NCI-H226 (cell line): ENCODE measurements around the gene XPO1.
"Not testable (repeated sequence)": the region's sequence is repeated elsewhere in the genome, so short reads cannot be mapped to it uniquely, and the experiment has no call there.

Experiments used
- DNase-seq: peaks from one replicate; pipeline ENCODE4 v3.0.0-alpha.2; 2015

Gene XPO1

GRCh38 chr2:61535449-61535848 is 2.7 kb downstream of the XPO1 start:
- DNase-seq: no peak

GRCh38 chr2:61534926-61535325 is 3.2 kb downstream of the XPO1 start:
- no peak for DNase-seq

GRCh38 chr2:61530749-61531148 is 7.4 kb downstream of the XPO1 start:
- DNase-seq: no peak

DNA sequence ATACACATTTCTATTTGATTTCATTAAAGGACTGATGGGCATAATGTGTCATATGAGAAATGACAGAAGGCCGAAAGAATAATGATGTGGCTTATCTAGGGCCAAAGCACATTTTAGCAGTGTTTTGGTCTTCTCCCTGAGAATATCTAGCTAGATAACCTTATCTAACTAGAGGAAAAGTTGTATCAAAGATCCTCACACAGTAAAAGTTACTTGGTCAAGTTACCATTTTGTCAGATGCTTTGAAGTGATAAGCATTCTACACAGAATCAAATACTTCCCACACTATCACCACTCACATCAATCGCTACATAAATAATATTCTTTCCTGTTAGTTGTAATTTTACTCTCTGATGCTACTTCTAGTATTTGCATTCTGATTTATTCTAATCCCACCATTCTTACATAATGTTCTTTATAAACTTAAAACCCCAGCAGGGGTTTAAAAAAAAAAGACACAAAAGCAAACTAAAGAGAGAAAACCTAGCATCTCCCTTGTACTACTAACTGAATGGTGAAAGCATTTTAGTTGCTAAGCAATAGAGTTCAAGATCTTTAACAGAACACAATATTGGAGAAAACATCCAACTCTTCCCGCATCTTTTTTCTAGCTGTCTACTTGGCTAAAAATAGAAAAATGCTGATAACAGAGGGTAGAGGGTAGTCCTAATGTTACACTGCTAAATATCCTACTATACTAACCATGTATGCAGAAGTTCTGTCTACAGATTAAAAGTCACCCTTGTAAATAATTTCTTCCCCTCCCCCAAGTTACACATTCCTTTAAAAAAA is 8.0 kb downstream of the XPO1 start:
- no peak for DNase-seq

DNA sequence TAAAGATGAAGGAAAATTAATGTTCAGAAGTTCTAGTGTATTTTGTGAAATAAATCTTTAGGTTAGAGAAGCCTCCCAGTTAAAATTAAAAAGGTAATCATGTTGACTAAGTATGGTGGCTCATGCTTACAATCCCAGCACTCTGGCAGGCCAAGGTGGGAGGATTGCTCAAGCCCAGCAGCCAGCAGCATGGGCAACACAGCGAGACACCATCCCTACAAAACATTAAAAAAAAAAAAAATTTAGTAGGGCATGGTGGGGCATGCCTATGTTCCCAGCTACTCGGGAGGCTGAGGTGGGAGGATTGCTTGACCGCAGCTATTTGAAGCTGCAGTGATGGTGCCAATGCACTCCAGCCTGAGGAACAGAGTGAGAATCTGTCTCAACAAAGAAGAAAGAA is 17.9 kb downstream of the XPO1 start:
- peak; percentile 3 for DNase-seq

- DNase-seq: no peak
These were observed 25.3 kb downstream of the XPO1 start for GRCh38 chr2:61512768-61513398.

DNA sequence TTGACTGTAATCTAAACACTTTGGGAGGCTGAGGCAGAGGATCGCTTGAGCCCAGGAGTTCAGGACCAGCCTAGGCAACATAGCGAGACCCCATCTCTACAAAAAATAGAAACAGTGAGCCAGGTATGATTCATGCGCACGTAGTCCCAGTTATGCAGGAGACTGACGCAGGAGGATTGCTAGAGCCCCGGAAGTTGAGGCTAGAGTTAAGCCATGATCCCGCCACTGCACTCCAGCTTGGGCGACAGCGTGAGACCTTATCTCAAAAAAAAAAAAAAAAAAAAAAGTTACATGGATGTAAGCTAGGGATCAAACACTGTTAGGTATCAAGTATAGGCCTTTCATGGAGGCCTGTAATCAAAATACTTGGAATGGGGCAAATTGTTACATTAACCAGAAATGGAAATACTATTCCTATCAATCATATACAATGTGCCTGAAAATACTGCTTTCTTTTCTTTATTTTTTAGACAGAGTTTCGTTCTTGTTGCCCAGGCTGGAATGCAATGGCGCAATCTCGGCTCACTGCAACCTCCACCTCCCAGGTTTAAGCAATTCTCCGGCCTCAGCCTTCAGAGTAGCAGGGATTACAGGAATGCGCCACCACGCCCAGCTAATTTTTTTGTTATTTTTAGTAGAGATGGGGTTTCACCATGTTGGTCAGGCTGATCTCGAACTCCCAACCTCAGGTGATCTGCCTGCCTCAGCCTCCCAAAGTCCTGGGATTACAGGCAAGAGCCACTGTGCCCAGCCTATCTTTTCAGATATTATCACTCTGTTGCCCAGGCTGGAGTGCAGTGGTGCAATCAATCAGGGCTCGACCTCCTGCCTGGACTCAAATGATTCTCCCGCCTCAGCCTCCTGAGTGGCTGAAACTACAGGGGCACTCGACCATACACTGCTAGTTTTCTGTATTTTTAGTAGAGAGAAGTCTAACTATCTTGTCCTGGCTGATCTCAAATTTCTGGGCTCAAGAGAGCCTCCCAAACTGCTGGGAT is 27.2 kb downstream of the XPO1 start:
- DNase-seq: peak; percentile 85

GRCh38 chr2:61504949-61505348 is 33.2 kb downstream of the XPO1 start:
- no peak for DNase-seq

GRCh38 chr2:61499060-61499459 is 39.1 kb downstream of the XPO1 start:
- DNase-seq: no peak

DNA sequence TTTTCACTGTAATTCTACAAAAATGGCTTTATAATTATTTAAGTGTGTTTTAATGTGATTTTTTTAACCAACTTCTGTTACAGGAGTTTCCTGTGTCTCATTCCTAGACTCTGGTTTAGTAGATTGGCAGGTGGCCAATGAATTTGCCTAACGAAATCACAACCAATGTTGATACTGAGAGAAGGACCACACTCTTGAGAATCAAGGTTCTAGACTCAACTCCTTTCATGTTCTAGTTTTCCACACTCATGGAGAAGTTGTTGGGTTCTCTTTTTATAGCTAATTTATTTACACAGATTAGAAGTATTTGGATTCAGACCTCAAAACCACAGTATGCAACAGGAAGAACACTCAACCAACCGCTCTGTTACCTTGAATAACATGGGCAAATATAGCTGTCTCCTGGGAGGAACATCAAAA is 44.6 kb downstream of the XPO1 start:
- no peak for DNase-seq

GRCh38 chr2:61492476-61492875 is 45.7 kb downstream of the XPO1 start:
- DNase-seq: no peak

- no peak for DNase-seq
These were observed 52.9 kb downstream of the XPO1 start for GRCh38 chr2:61485281-61485680.

- DNase-seq: no peak
These were observed 60.1 kb downstream of the XPO1 start for GRCh38 chr2:61478086-61478485.

DNA sequence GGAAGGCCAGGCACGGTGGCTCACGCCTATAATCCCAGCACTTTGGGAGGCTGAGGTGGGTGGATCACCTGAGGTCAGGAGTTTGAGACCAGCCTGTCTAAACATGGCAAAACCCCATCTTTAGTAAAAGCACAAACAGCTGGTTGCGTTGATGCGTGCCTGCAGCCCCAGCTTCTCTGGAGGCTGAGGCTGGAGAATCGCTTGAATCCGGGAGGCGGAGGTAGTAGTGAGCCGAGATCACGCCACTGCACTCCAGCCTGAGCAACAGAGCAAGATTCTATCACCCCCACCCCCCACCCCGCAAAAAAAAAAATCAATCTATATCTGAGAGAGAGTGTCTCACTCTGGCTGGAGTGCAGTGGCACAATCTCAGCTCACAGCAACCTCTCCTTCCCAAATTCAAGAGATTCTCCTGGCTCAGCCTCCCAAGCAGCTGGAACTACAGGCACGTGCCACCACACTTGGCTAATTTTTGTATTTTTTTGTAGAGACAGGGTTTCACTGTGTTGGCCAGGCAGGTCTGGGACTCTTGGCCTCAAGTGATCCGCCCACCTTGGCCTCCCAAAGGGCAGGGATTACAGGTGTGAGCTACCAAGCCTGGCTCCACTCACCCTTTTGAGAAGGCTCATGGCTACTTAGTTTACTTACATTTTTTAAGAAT is 61.1 kb downstream of the XPO1 start:
- DNase-seq: not testable (repeated sequence)

- no peak for DNase-seq
These were observed 66.0 kb downstream of the XPO1 start for GRCh38 chr2:61471905-61472805.

GRCh38 chr2:61470965-61471904 is 66.9 kb downstream of the XPO1 start, which contains the start of gene USP34:
Gene USP34 (minus strand): TSS chr2:61471087. CDS start chr2:61470692, 395 bp downstream.
- DNase-seq: peak; percentile 95

GRCh38 chr2:61470122-61470951 is 67.8 kb downstream of the XPO1 start:
- peak; percentile 65 for DNase-seq

- DNase-seq: no peak
These were observed 68.6 kb downstream of the XPO1 start for GRCh38 chr2:61469424-61470121.

GRCh38 chr2:61468231-61468630 is 69.9 kb downstream of the XPO1 start:
- not testable (repeated sequence) for DNase-seq
